Activated CD8-positive, alpha-beta T cell treated with anti-CD3 and anti-CD28 coated beads for 36 hours (primary cell): ENCODE results near the gene ADARB1. TPM values are rescaled to one million over a fixed set of nuclear protein-coding genes. Genes with fewer than 3 reads are reported as not detected.
A peak's percentile ranks its signal among the peaks of the same experiment; 100 is the strongest.

Source experiments
- ATAC-seq: fragments of 200-7000 bp; cut with Tn5 transposase; one replicate; pipeline ENCODE4 v1.10.0; 2021; ENCODE audit warnings: mild to moderate bottlenecking, moderate library complexity
- CTCF ChIA-PET: fragments of 350-600 bp; sonication (Branson Sonifier 250); formaldehyde crosslinking; loops from one replicate; lab custom pipeline; 2021; ENCODE audit warnings: antibody characterized with exemption; lab: Charles Lee
- POLR2A ChIA-PET: fragments of 350-600 bp; sonication (Branson Sonifier 250); formaldehyde crosslinking; loops from one replicate; lab custom pipeline; 2021; ENCODE audit warnings: antibody characterized with exemption; lab: Charles Lee
- DNase-seq: peaks from one replicate; pipeline ENCODE4 v3.0.0-alpha.2; 2020
- H3K27ac Mint-ChIP-seq: one replicate; pipeline ENCODE4 v1.8.0; 2021; ENCODE audit warnings: mild to moderate bottlenecking, mixed read lengths
- H3K27me3 Mint-ChIP-seq: one replicate; pipeline ENCODE4 v1.8.0; 2021; ENCODE audit warnings: mixed read lengths
- H3K36me3 Mint-ChIP-seq: one replicate; pipeline ENCODE4 v1.8.0; 2021; ENCODE audit warnings: low read depth, mixed read lengths
- H3K4me1 Mint-ChIP-seq: one replicate; pipeline ENCODE4 v1.8.0; 2021; ENCODE audit warnings: low read depth, mixed read lengths
- H3K4me3 Mint-ChIP-seq: one replicate; pipeline ENCODE4 v1.8.0; 2021; ENCODE audit warnings: mild to moderate bottlenecking, moderate library complexity, mixed read lengths
- H3K9me3 Mint-ChIP-seq: one replicate; pipeline ENCODE4 v1.8.0; 2021; ENCODE audit warnings: mixed read lengths
- intact Hi-C: fragments of 100-400 bp; cut with micrococcal nuclease; formaldehyde crosslinking; loops from one replicate; pipeline ENCODE4 v1.10.0; 2022
- total RNA-seq, 2 experiments: library from RNA; stranded (reverse); gene quantifications; one replicate each; pipeline ENCODE4 v1.2.3, GENCODE V29; 2021
- TF ChIP-seq, protein P1 (sequence below): fragments of 200-600 bp; IDR thresholded peaks from one replicate; pipeline ENCODE4 v1.8.0; 2022; ENCODE audit warnings: antibody characterized with exemption, mild to moderate bottlenecking

The ADARB1 gene
- total RNA-seq, 2 experiments from 2014 or later, result 36.2 to 37.1 TPM

GRCh38 chr21:45231705-45232104 lies 157.3 kb downstream of the ADARB1 start:
- Mint-ChIP-seq H3K27ac (no peak overlapping the region), H3K4me1 (peaks cover 24% of the 10 kb centered on the region), H3K4me3 (no peak overlapping the region), H3K36me3 (no peaks in the 10 kb centered on the region), H3K9me3 (no peaks in the 10 kb centered on the region), H3K27me3 (peaks cover 7% of the 10 kb centered on the region)
- ChIA-PET POLR2A (interaction anchor here (0.7 kb wide), 1 partner anchor 32 kb away, joined by 3 read pairs; no protein-coding TSS in a partner anchor), CTCF (interaction anchor here (0.9 kb wide), 1 partner anchor 94 kb away, joined by 4 read pairs; no protein-coding TSS in a partner anchor)
- DNase-seq (no peak), ATAC-seq (no peak)
- TF ChIP-seq, protein P1, sequence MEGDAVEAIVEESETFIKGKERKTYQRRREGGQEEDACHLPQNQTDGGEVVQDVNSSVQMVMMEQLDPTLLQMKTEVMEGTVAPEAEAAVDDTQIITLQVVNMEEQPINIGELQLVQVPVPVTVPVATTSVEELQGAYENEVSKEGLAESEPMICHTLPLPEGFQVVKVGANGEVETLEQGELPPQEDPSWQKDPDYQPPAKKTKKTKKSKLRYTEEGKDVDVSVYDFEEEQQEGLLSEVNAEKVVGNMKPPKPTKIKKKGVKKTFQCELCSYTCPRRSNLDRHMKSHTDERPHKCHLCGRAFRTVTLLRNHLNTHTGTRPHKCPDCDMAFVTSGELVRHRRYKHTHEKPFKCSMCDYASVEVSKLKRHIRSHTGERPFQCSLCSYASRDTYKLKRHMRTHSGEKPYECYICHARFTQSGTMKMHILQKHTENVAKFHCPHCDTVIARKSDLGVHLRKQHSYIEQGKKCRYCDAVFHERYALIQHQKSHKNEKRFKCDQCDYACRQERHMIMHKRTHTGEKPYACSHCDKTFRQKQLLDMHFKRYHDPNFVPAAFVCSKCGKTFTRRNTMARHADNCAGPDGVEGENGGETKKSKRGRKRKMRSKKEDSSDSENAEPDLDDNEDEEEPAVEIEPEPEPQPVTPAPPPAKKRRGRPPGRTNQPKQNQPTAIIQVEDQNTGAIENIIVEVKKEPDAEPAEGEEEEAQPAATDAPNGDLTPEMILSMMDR, result no peak
- intact Hi-C loops, result no loop called here

DNA sequence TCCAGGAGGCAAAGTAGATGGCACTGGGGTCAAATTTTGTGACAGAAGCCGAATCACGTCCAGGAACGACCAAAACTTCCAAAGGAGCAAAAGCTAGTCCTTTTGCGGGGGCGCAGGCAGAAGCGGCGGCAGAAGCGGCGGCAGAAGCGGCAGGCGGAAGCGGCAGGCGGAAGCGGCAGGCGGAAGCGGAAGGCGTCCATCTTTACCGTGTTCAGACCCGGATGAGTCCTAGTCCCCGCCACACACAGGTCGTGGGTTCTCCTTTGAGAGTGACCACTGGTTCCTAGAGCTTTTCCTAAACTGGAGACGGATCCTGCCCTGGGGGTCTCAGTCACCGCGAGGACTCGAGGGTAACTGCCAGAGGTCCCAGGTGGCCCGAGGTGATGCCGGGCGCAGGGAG lies 159.7 kb downstream of the ADARB1 start:
- peak overlapping the region; percentile 31 for H3K4me3 Mint-ChIP-seq
- no peaks in the 10 kb centered on the region for H3K9me3 Mint-ChIP-seq
- intact Hi-C loops, result no loop called here
- no peak overlapping the region for H3K27ac Mint-ChIP-seq
- ATAC-seq (no peak), DNase-seq (no peak)
- peaks cover 15% of the 10 kb centered on the region for H3K27me3 Mint-ChIP-seq
- TF ChIP-seq, protein P1, result no peak
- H3K4me1 Mint-ChIP-seq, result no peaks in the 10 kb centered on the region
- CTCF ChIA-PET, result interaction anchor here (0.8 to 2.1 kb wide), 5 partner anchors 14 to 96 kb away, joined by 3 to 4 read pairs (median 3); no protein-coding TSS in a partner anchor
- no peaks in the 10 kb centered on the region for H3K36me3 Mint-ChIP-seq
- POLR2A ChIA-PET, result no interaction called here

GRCh38 chr21:45234965-45235364 lies 160.6 kb downstream of the ADARB1 start:
- H3K9me3 Mint-ChIP-seq, result no peaks in the 10 kb centered on the region
- POLR2A ChIA-PET, result no interaction called here
- no peak overlapping the region for H3K27ac Mint-ChIP-seq
- TF ChIP-seq, protein P1, result no peak
- no peaks in the 10 kb centered on the region for H3K4me1 Mint-ChIP-seq
- no peak overlapping the region for H3K4me3 Mint-ChIP-seq
- peaks cover 15% of the 10 kb centered on the region for H3K27me3 Mint-ChIP-seq
- CTCF ChIA-PET, result interaction anchor here (0.9 to 1.6 kb wide), 2 partner anchors 95 to 97 kb away, joined by 3 read pairs; no protein-coding TSS in a partner anchor
- H3K36me3 Mint-ChIP-seq, result no peaks in the 10 kb centered on the region
- intact Hi-C loops, result no loop called here
- no peak for ATAC-seq
- DNase-seq, result no peak

GRCh38 chr21:45235488-45235887 lies 161.1 kb downstream of the ADARB1 start:
- H3K9me3 Mint-ChIP-seq, result no peaks in the 10 kb centered on the region
- DNase-seq (no peak), ATAC-seq (no peak)
- TF ChIP-seq, protein P1, result no peak
- H3K4me1 Mint-ChIP-seq, result no peaks in the 10 kb centered on the region
- H3K27ac Mint-ChIP-seq, result no peak overlapping the region
- no peaks in the 10 kb centered on the region for H3K36me3 Mint-ChIP-seq
- H3K27me3 Mint-ChIP-seq, result peaks cover 15% of the 10 kb centered on the region
- intact Hi-C loops, result no loop called here
- no peak overlapping the region for H3K4me3 Mint-ChIP-seq
- ChIA-PET POLR2A (no interaction called here), CTCF (interaction anchor here (1.6 kb wide), 1 partner anchor 95 kb away, joined by 3 read pairs; no protein-coding TSS in a partner anchor)

GRCh38 chr21:45236481-45236880 lies 162.1 kb downstream of the ADARB1 start:
- Mint-ChIP-seq H3K27ac (no peak overlapping the region), H3K4me1 (no peaks in the 10 kb centered on the region), H3K9me3 (no peaks in the 10 kb centered on the region), H3K4me3 (no peak overlapping the region), H3K27me3 (peaks cover 15% of the 10 kb centered on the region), H3K36me3 (no peaks in the 10 kb centered on the region)
- TF ChIP-seq, protein P1, result no peak
- CTCF ChIA-PET, result interaction anchor here (0.9 to 1.4 kb wide), 5 partner anchors 9 to 96 kb away, joined by 3 to 6 read pairs (median 3); no protein-coding TSS in a partner anchor
- DNase-seq (no peak), ATAC-seq (no peak)
- POLR2A ChIA-PET, result interaction anchor here (0.6 kb wide), 1 partner anchor 386 kb away, joined by 3 read pairs; no protein-coding TSS in a partner anchor
- intact Hi-C loops, result no loop called here
